Measurements from ENCODE around the gene UTP11.

UTP11 gene

DNA sequence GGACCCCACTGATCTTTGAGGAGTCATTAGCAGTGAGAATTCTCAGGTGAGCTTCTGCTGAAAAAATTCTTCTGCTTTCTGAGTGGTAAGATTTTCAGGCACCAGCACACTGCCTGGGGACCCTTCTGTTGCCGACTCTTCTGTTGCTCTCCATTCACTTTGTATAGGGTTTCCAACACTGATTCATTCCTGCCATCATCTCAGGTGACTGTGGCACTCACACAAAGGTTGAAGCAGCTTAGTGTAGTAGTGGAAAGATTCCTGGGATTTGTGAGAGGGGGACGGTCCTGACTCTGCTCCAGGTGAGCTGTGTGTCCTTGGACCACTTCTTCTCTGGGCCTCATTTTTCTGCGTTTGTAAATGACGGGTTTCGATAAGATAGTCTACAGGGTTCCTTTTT is 9.4 kb downstream of the UTP11 start:
- Histone ChIP-seq H3K9ac (ENCODE audit: low read depth, low read length) (no peak overlapping the region), H3K27me3 (ENCODE audit: insufficient read depth, low read length) (no peaks in the 10 kb centered on the region), H3K4me1 (ENCODE audit: insufficient read depth, low read length) (no peaks in the 10 kb centered on the region), H3K36me3 (ENCODE audit: insufficient read depth, low read length) (peaks cover 90% of the 10 kb centered on the region), H3K27ac (ENCODE audit: low read depth, low read length) (no peak overlapping the region), H3K9me3 (ENCODE audit: insufficient read depth, low read depth, low read length) (no peaks in the 10 kb centered on the region), H3K4me3 (ENCODE audit: low read length) (no peak overlapping the region)
- WGBS = 94% methylated on average over 5 of the region's 5 CpGs

DNA sequence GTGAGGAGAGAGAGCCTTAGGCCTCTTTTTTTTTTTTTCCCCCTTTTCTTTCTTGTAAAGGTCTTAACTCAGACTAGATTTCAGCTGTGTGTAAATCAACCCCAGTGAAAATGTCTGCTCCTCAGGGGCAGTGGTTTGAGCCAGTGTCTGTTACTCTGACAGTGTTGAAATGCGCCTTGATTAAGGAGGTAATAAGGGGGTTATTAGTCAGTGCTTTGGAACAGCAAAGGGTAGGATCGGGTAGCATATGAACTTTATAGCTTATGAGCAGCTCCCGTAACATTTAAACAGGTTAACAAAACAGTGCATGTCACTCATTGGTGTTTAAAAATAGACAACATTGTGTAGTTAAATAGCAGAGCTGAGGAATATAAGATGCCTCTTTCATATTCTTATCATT is 10.3 kb downstream of the UTP11 start:
- no peak overlapping the region for H3K27ac ChIP-seq (ENCODE audit: low read depth, low read length)
- H3K27me3 ChIP-seq (ENCODE audit: insufficient read depth, low read length) = no peaks in the 10 kb centered on the region
- peaks cover 85% of the 10 kb centered on the region for H3K36me3 ChIP-seq (ENCODE audit: insufficient read depth, low read length)

DNA sequence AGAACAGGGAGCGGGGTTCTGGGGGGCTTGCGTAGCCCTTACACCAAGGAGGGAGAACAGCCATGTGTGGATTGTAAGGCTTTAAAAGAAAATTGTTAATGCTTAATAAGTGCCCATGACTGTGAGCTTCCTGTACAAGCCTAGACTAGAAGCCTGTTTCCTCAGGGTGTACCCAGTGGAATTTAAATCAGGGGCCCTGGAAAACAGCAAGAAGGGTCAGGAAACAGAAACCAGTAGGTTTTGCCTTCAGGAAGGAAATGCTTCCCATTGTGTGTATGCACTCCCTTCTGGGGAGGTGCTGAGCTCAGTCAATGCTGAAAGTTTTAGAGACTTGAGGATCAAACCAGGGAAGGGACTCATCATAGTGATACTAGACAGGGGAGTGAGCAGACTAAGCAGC is 12.7 kb downstream of the UTP11 start:
- Histone ChIP-seq H3K9me3 (ENCODE audit: insufficient read depth, low read depth, low read length) (no peaks in the 10 kb centered on the region), H3K27ac (ENCODE audit: low read depth, low read length) (no peak overlapping the region), H3K4me3 (ENCODE audit: low read length) (no peak overlapping the region), H3K27me3 (ENCODE audit: insufficient read depth, low read length) (no peaks in the 10 kb centered on the region), H3K4me1 (ENCODE audit: insufficient read depth, low read length) (peaks cover 28% of the 10 kb centered on the region), H3K36me3 (ENCODE audit: insufficient read depth, low read length) (peaks cover 61% of the 10 kb centered on the region), H3K9ac (ENCODE audit: low read depth, low read length) (no peak overlapping the region)
- WGBS = 97% methylated on average over 2 of the region's 2 CpGs

More for the DNA sequence above, 10.3 kb downstream of the UTP11 start:
- Histone ChIP-seq H3K9me3 (ENCODE audit: insufficient read depth, low read depth, low read length) (no peaks in the 10 kb centered on the region), H3K4me1 (ENCODE audit: insufficient read depth, low read length) (peaks cover 5% of the 10 kb centered on the region; the same call in 1 of the 2 replicates), H3K9ac (ENCODE audit: low read depth, low read length) (no peak overlapping the region), H3K4me3 (ENCODE audit: low read length) (no peak overlapping the region)
- WGBS = 93% methylated on average over 3 of the region's 3 CpGs

DNA sequence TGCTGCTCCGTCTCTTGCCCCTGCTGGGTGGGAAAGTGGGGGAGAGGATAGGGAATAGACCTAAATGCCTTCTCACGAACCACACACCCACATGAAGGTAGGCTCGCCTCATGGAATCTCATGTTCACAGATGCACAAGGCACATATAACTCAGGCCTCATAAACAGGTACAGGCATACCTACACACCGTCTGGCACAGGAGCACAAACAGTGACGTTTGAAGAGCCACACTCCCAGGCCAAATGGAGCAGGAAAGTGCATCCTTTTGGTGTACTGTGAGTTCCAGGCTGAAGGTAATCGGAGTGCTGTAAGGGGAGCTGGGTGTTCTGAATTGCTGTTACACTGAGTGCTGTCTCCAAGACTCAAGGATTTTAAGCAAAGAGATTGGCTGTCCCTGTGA is 13.1 kb downstream of the UTP11 start:
- Histone ChIP-seq H3K27me3 (ENCODE audit: insufficient read depth, low read length) (no peaks in the 10 kb centered on the region), H3K9ac (ENCODE audit: low read depth, low read length) (no peak overlapping the region), H3K4me1 (ENCODE audit: insufficient read depth, low read length) (peaks cover 32% of the 10 kb centered on the region), H3K4me3 (ENCODE audit: low read length) (no peak overlapping the region), H3K27ac (ENCODE audit: low read depth, low read length) (no peak overlapping the region), H3K9me3 (ENCODE audit: insufficient read depth, low read depth, low read length) (no peaks in the 10 kb centered on the region), H3K36me3 (ENCODE audit: insufficient read depth, low read length) (peaks cover 57% of the 10 kb centered on the region)
- WGBS = 90% methylated on average over 6 of the region's 6 CpGs

DNA sequence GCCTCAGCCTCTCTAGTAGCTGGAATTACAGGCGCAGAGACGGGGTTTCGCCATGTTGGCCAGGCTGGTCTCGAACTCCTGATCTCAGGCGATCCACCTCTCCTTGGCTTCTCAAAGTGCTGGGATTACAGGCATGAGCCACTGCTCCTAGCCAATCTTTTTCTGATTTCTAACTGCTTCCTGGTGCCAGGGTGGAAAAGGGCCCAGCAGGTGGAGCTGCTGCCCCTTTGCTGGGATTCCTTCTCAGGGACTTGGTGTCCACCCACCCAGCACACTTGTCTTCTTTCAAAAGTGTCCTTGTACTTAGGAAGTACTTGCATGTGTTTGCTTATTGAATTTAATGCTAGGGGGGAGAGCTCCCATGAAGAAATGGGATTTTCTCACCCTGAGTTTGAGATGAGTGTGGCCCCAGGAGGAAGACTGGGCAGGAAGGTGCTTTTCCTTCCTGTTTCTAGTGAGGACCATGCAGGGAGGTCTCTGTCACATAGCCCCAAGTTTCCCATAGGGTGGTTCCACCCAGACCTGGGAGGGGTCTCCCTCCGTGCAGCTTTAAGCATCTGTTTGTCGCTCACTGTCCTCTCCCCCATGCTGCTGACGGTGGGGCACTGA is 14.2 kb downstream of the UTP11 start:
- no peaks in the 10 kb centered on the region for H3K27me3 ChIP-seq (ENCODE audit: insufficient read depth, low read length)
- no peaks in the 10 kb centered on the region for H3K9me3 ChIP-seq (ENCODE audit: insufficient read depth, low read depth, low read length)
- no peak overlapping the region for H3K9ac ChIP-seq (ENCODE audit: low read depth, low read length)
- H3K27ac ChIP-seq (ENCODE audit: low read depth, low read length) = no peak overlapping the region
- no peak overlapping the region for H3K4me3 ChIP-seq (ENCODE audit: low read length)
- H3K4me1 ChIP-seq (ENCODE audit: insufficient read depth, low read length) = peaks cover 36% of the 10 kb centered on the region
- H3K36me3 ChIP-seq (ENCODE audit: insufficient read depth, low read length) = peaks cover 49% of the 10 kb centered on the region
- WGBS = 87% methylated on average over 8 of the region's 8 CpGs

DNA sequence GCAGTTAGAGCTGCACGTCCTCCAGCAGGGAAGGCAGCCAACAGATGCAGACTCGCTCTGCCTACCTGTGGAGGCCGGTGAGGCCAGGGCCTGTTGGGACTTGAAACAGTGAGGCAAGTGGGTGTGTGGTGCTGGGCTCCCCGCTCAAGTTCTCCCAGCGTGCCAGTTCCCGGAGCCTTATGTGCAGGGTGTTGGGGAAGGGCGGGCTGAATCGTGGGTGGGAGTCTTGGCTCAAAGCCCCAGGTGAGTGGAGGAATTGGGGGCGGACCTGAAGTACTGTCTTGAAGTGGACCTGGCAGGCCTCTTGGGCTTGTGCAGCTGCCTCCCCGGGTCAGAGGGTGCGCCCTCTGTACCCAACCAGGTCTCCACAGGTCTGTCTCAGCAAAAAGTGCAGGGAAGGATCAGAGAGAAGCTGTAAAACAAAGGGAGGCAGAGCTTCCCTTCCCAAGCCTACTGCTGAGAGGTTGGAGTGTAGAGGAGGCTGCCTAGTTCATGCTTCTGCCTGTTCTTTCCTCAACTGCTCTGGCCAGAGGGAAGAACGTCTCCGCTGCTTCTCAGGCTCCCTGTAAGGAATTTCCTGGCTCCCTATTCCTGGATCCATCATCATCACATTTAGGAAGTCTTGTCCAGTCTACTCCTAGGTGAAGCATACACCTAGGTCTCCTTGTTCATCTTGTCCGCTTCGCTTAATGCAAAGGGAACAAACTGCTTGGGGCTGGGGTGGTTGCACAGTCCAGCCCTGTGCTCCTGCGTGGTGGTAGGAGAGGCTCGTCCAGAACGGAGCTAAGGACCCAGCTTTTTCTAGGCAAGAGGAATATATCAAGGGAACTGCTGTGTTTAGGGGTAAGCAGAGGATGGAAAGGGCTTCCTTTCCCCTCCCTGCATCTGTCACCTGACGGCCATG is 14.9 kb downstream of the UTP11 start:
- WGBS = 89% methylated on average over 19 of the region's 19 CpGs
- Histone ChIP-seq H3K9me3 (ENCODE audit: insufficient read depth, low read depth, low read length) (no peaks in the 10 kb centered on the region), H3K36me3 (ENCODE audit: insufficient read depth, low read length) (peaks cover 41% of the 10 kb centered on the region), H3K9ac (ENCODE audit: low read depth, low read length) (no peak overlapping the region), H3K4me3 (ENCODE audit: low read length) (no peak overlapping the region), H3K27ac (ENCODE audit: low read depth, low read length) (0 out of 2 replicates have a peak overlapping the region, but pooled peaks have one; percentile 15), H3K27me3 (ENCODE audit: insufficient read depth, low read length) (no peaks in the 10 kb centered on the region), H3K4me1 (ENCODE audit: insufficient read depth, low read length) (peaks cover 36% of the 10 kb centered on the region)

DNA sequence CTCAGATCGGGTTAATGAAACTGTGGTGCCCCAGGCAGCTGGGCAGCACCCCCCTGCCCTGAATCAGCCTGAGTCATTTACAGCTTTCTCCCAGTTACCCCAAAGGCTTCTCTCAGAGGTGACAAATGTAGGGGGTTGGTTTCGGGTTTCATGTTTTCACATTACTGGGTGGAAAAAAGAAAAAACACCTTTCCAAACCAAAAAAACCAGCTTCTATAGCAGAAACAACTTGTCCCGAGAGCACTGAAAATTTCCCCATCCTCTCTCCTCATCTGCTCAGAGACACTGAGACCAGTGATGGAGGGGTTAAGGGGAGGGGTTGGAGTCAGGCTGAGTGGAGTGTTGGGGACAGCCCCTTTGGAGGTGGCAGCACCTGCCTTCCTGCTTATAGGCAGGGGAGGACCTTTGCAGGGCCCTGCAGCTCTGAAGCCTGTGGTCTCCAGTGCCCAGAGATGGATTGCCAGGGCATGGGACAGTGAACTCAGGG is 15.6 kb downstream of the UTP11 start:
- H3K9me3 ChIP-seq (ENCODE audit: insufficient read depth, low read depth, low read length) = no peaks in the 10 kb centered on the region
- WGBS = 55% methylated on average over 2 of the region's 3 CpGs
- peaks cover 34% of the 10 kb centered on the region for H3K36me3 ChIP-seq (ENCODE audit: insufficient read depth, low read length)
- H3K4me3 ChIP-seq (ENCODE audit: low read length) = no peak overlapping the region
- no peak overlapping the region for H3K9ac ChIP-seq (ENCODE audit: low read depth, low read length)
- no peaks in the 10 kb centered on the region for H3K27me3 ChIP-seq (ENCODE audit: insufficient read depth, low read length)
- H3K4me1 ChIP-seq (ENCODE audit: insufficient read depth, low read length) = peaks cover 36% of the 10 kb centered on the region
- 0 out of 2 replicates have a peak overlapping the region, but pooled peaks have one; percentile 15 for H3K27ac ChIP-seq (ENCODE audit: low read depth, low read length)

DNA sequence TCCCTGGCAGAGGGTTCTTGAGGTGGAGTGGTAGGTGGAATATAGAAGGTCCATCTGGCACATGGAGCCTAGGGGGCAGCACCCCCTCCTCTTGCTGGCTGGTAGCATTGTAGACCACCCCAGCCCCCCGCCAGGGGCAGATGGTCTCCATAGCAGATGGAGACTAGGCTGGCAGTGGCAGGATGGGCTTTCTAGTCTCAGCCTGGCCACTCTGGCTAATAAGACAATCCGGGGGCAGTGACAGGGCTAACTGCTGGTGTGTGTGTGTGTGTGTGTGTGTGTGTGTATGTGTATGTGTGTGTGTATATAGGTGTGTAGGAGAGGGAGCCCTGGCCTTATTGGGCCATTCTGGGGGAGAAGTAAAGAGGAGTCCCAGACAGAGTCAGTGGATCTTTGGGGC is 16.1 kb downstream of the UTP11 start:
- H3K9ac ChIP-seq (ENCODE audit: low read depth, low read length) = no peak overlapping the region
- 77% methylated on average over 2 of the region's 2 CpGs for WGBS

DNA sequence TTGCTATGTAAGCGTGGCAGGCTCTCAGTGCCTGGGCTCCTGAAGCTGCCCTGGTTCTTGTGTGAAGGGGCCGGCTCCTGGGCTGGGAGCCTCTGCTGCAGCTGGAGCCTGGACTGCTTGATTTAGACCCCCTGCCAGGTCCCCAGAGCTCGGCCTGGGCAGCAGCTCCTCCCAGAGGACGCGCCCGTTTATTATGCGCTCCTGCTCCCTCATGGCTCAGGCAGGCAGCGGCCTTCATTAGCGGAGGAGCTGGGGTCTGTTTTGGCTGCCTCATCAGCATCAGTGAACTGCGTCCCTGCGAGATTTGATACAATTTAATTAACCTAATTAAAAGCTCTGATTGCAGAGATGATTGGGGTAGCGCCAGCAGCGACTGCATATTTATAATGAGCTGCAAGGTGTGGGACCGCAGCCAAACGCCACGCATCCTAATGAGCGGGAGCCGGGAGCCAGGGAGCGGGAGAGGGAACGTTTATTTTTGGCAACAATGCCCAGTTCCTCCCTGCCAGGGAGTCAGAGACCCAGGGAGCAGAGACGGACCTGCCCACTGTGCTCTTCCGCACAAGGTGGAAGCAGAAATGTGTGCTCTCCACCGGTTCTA is 16.6 kb downstream of the UTP11 start:
- 0 out of 2 replicates have a peak overlapping the region, but pooled peaks have one; percentile 11 for H3K9ac ChIP-seq (ENCODE audit: low read depth, low read length)
- 21% methylated on average over 23 of the region's 23 CpGs for WGBS

More for the DNA sequence above, 16.1 kb downstream of the UTP11 start:
- H3K4me1 ChIP-seq (ENCODE audit: insufficient read depth, low read length) = peaks cover 36% of the 10 kb centered on the region
- no peak overlapping the region for H3K4me3 ChIP-seq (ENCODE audit: low read length)
- no peak overlapping the region for H3K27ac ChIP-seq (ENCODE audit: low read depth, low read length)
- H3K9me3 ChIP-seq (ENCODE audit: insufficient read depth, low read depth, low read length) = no peaks in the 10 kb centered on the region
- H3K27me3 ChIP-seq (ENCODE audit: insufficient read depth, low read length) = no peaks in the 10 kb centered on the region
- peaks cover 29% of the 10 kb centered on the region for H3K36me3 ChIP-seq (ENCODE audit: insufficient read depth, low read length)

DNA sequence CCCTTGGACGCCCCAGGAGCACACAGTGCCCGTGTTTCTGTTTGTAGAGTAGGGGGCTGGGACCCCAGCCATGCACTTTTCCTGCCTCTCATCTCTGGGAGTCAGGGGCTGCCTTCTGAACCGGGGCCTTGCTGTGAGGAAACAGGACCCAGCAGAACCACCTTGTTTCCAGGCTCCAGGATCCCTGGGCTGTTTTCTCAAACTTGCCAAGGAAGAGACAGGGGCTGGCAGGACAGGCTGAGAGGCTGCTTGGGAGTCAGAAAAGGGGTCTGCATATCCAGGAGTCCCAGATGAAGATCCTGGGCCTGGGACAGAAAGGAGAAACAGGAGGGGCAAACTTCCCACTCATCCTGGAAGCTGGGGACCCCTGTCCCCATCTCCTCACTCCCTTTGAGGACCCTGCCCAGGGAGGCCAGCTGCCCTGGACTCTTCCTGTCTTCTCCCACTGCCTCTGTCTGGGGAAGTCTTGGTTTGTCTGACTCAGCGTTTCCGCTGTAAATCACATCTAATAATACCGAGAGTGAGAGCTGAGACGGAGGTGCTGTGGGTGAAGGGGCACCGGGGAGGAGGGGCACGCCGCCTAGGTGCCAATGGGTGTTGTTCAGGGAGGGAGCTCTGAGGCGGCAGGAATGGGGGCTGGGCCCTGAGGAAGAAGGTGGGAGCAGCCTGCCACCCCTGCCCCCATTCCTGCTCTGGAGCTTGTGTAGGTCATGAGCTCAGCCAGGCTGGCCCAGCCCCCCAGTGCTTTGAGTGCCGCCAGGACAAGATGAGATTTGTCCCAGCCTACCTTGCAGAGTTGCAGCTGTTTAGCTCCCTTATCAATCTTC is 17.4 kb downstream of the UTP11 start:
- WGBS = 42% methylated on average over 12 of the region's 12 CpGs
- no peak overlapping the region; the same call in 1 of the 2 replicates for H3K4me3 ChIP-seq (ENCODE audit: low read length)
- H3K27me3 ChIP-seq (ENCODE audit: insufficient read depth, low read length) = no peaks in the 10 kb centered on the region
- H3K4me1 ChIP-seq (ENCODE audit: insufficient read depth, low read length) = peaks cover 36% of the 10 kb centered on the region
- no peaks in the 10 kb centered on the region for H3K9me3 ChIP-seq (ENCODE audit: insufficient read depth, low read depth, low read length)
- H3K36me3 ChIP-seq (ENCODE audit: insufficient read depth, low read length) = peaks cover 18% of the 10 kb centered on the region
- H3K9ac ChIP-seq (ENCODE audit: low read depth, low read length) = peak overlapping the region; percentile 11; the same call in 1 of the 2 replicates
- peak overlapping the region; percentile 56 for H3K27ac ChIP-seq (ENCODE audit: low read depth, low read length)

More for the DNA sequence above, 16.6 kb downstream of the UTP11 start:
- Histone ChIP-seq H3K4me3 (ENCODE audit: low read length) (no peak overlapping the region; the same call in 1 of the 2 replicates), H3K9me3 (ENCODE audit: insufficient read depth, low read depth, low read length) (no peaks in the 10 kb centered on the region), H3K27me3 (ENCODE audit: insufficient read depth, low read length) (no peaks in the 10 kb centered on the region), H3K36me3 (ENCODE audit: insufficient read depth, low read length) (peaks cover 24% of the 10 kb centered on the region), H3K4me1 (ENCODE audit: insufficient read depth, low read length) (peaks cover 36% of the 10 kb centered on the region), H3K27ac (ENCODE audit: low read depth, low read length) (peak overlapping the region; percentile 56)

All from HUES64 (cell line).